ENCODE results near the gene KRTAP22-2. TPM values are rescaled to one million over a fixed set of nuclear protein-coding genes. Genes with fewer than 3 reads are reported as not detected.

Gene KRTAP22-2
- total RNA-seq, 1 experiment from 2014 or later: not detected

GRCh38 chr21:30577766-30578165, 12.4 kb downstream of the KRTAP22-2 start:
- Histone ChIP-seq H3K27ac (ENCODE audit: insufficient read length, low read depth, low read length) (no peak overlapping the region), H3K27me3 (ENCODE audit: insufficient read depth, low read length) (no peaks in the 10 kb centered on the region), H2BK15ac (ENCODE audit: low read depth, low read length) (no peak overlapping the region), H3K56ac (ENCODE audit: insufficient read length, low read depth, low read length) (no peak overlapping the region), H4K91ac (ENCODE audit: insufficient read length, low read depth, low read length) (no peak overlapping the region), H3K4ac (ENCODE audit: low read depth, low read length) (no peak overlapping the region), H4K20me1 (ENCODE audit: control insufficient read depth, insufficient read depth, insufficient read length) (no peaks in the 10 kb centered on the region), H3K79me2 (ENCODE audit: insufficient read depth, low read length) (no peaks in the 10 kb centered on the region), H3K9ac (ENCODE audit: extremely low read depth, insufficient read length, low read length) (no peak overlapping the region), H2BK5ac (ENCODE audit: insufficient read length, low read length) (no peak overlapping the region), H2BK120ac (ENCODE audit: low read depth, low read length, poor library complexity, severe bottlenecking) (no peak overlapping the region), H3K14ac (ENCODE audit: insufficient read depth, low read length) (no peak overlapping the region), H3K23ac (ENCODE audit: insufficient read length, low read depth, low read length) (no peak overlapping the region), H3K4me1 (ENCODE audit: insufficient read depth, low read length) (no peaks in the 10 kb centered on the region), H3K18ac (ENCODE audit: insufficient read length, low read depth, low read length) (no peak overlapping the region), H3K4me2 (ENCODE audit: insufficient read depth, insufficient read length, low read length) (no peak overlapping the region), H2BK12ac (ENCODE audit: insufficient read length, low read depth, low read length) (no peak overlapping the region), H3T11ph (ENCODE audit: low read length) (no peak overlapping the region), H3K23me2 (ENCODE audit: insufficient read length, low read depth, low read length, poor library complexity, severe bottlenecking) (no peaks in the 10 kb centered on the region), H4K5ac (ENCODE audit: insufficient read length, low read depth, low read length) (no peak overlapping the region), H2AFZ (ENCODE audit: low read length) (no peak overlapping the region), H3K79me1 (ENCODE audit: insufficient read depth, low read depth, low read length, poor library complexity, severe bottlenecking) (no peaks in the 10 kb centered on the region), H2BK20ac (ENCODE audit: low read depth, low read length, poor library complexity, severe bottlenecking) (no peak overlapping the region), H3K9me3 (ENCODE audit: control insufficient read depth, low read depth, low read length) (no peaks in the 10 kb centered on the region), H4K8ac (replicated peaks; ENCODE audit: insufficient read length, low read depth, low read length) (no peak overlapping the region), H2AK5ac (ENCODE audit: insufficient read length, low read length) (no peak overlapping the region)
- H3K36me3 Mint-ChIP-seq (ENCODE audit: insufficient read depth in 1 of 3, low read depth in 3 of 3): peaks cover 0 to 10% (median 0%) of the 10 kb centered on the region in 3 experiments; a peak in 2 of 7 replicates
- H3K9me3 Mint-ChIP-seq: peaks cover 0 to 3% of the 10 kb centered on the region in 2 experiments; a peak in 1 of 5 replicates
- no peak overlapping the region for H3K27ac Mint-ChIP-seq
- DNase-seq: no peak
- H3K27me3 Mint-ChIP-seq (ENCODE audit: low read depth): no peaks in the 10 kb centered on the region; the same call in 1 of the 2 replicates
- H3K4me3 Mint-ChIP-seq: no peak overlapping the region
- no peaks in the 10 kb centered on the region for H3K4me1 Mint-ChIP-seq
- TF ChIP-seq, protein P1, sequence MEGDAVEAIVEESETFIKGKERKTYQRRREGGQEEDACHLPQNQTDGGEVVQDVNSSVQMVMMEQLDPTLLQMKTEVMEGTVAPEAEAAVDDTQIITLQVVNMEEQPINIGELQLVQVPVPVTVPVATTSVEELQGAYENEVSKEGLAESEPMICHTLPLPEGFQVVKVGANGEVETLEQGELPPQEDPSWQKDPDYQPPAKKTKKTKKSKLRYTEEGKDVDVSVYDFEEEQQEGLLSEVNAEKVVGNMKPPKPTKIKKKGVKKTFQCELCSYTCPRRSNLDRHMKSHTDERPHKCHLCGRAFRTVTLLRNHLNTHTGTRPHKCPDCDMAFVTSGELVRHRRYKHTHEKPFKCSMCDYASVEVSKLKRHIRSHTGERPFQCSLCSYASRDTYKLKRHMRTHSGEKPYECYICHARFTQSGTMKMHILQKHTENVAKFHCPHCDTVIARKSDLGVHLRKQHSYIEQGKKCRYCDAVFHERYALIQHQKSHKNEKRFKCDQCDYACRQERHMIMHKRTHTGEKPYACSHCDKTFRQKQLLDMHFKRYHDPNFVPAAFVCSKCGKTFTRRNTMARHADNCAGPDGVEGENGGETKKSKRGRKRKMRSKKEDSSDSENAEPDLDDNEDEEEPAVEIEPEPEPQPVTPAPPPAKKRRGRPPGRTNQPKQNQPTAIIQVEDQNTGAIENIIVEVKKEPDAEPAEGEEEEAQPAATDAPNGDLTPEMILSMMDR (conservative IDR thresholded peaks at IDR 0.05): no peak

Data from H9 (cell line).